Omental fat pad (tissue), 4 donors: ENCODE data around the gene KRTAP4-8. TPM values are rescaled to one million over a fixed set of nuclear protein-coding genes. Genes with fewer than 3 reads are reported as not detected.
"Not testable (repeated sequence)": the region's sequence is repeated elsewhere in the genome, so short reads cannot be mapped to it uniquely, and the experiment has no call there.

Experiments
- ATAC-seq: fragments of 150-250 bp; one replicate; pipeline ENCODE4 v1.9.1; 2016; ENCODE audit warnings: mild to moderate bottlenecking, moderate library complexity; ENCODE audit not compliant: low FRiP score
- DNase-seq: peaks from one replicate; pipeline ENCODE4 v3.0.0-alpha.2; 2019; ENCODE audit warnings: low spot score
- total RNA-seq, 4 donors: library from RNA; depleted of rRNA; stranded (reverse); fragments of >200 nt; gene quantifications; one replicate each; pipeline ENCODE4 v1.1.0, GENCODE V29; 2016
- TF ChIP-seq, protein P1 (sequence below), 3 donors: fragments of 450-650 bp; IDR thresholded peaks; one replicate each; pipeline ENCODE4 v1.5.1; 2016 to 2017; ENCODE audit warnings: antibody characterized with exemption in 3 of 3, mild to moderate bottlenecking in 3 of 3, moderate library complexity in 2 of 3

Gene KRTAP4-8
- total RNA-seq, 4 donors from 2014 or later: not detected

- no peak for DNase-seq
- ATAC-seq: no peak
- TF ChIP-seq, protein P1, sequence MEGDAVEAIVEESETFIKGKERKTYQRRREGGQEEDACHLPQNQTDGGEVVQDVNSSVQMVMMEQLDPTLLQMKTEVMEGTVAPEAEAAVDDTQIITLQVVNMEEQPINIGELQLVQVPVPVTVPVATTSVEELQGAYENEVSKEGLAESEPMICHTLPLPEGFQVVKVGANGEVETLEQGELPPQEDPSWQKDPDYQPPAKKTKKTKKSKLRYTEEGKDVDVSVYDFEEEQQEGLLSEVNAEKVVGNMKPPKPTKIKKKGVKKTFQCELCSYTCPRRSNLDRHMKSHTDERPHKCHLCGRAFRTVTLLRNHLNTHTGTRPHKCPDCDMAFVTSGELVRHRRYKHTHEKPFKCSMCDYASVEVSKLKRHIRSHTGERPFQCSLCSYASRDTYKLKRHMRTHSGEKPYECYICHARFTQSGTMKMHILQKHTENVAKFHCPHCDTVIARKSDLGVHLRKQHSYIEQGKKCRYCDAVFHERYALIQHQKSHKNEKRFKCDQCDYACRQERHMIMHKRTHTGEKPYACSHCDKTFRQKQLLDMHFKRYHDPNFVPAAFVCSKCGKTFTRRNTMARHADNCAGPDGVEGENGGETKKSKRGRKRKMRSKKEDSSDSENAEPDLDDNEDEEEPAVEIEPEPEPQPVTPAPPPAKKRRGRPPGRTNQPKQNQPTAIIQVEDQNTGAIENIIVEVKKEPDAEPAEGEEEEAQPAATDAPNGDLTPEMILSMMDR (IDR thresholded peaks at IDR 0.05): no peak
These were observed 31.9 kb downstream of the KRTAP4-8 start, which contains the start of gene KRTAP2-4 for GRCh38 chr17:41065829-41066624. TSS of gene KRTAP2-4 (minus strand) at chr17:41065879. CDS start at chr17:41065845, 34 bp downstream.

- not testable (repeated sequence) for ATAC-seq, DNase-seq
These were observed 32.8 kb downstream of the KRTAP4-8 start for GRCh38 chr17:41065016-41065689.

DNA sequence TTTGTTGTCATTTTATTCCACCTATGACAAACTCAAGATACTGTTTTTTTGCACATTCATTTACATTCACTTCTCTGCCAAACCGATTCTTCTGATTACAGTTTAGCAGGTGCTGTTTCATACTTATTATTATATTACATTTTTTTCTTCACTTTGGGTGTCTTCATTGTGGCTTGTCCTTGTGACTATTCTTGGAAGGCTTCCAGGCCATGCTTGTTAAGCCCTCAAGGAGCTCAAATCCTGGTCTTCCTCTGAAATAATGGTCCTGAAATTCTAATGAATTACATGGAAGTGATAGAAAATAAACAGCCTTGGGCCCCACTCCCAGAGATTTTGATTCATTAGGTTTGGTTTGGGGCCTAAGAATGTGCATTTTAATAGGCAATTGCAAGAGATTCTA lies 33.6 kb downstream of the KRTAP4-8 start:
- DNase-seq: no peak
- TF ChIP-seq, protein P1 (IDR thresholded peaks at IDR 0.05): no peak
- ATAC-seq: no peak

DNA sequence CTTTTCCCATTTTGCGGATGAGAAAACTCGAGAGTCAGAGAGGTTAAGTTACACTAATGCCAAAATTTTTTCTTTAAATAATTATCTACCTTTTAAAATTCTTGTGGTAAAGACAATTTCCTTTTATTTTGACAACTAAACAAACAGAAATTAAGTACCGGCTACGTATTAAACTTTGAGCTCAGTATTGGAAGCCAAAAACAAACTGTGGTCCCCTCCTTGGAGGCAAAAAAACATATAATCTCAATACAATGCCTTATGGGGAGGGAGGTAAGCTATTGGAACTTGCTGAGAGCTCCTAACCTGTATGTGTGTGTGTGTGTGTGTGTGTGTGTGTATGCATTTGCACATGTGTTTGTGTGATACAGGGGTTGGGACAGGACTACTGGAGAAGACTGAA lies 34.5 kb downstream of the KRTAP4-8 start:
- no peak for ATAC-seq
- TF ChIP-seq, protein P1 (IDR thresholded peaks at IDR 0.05): no peak
- no peak for DNase-seq

DNA sequence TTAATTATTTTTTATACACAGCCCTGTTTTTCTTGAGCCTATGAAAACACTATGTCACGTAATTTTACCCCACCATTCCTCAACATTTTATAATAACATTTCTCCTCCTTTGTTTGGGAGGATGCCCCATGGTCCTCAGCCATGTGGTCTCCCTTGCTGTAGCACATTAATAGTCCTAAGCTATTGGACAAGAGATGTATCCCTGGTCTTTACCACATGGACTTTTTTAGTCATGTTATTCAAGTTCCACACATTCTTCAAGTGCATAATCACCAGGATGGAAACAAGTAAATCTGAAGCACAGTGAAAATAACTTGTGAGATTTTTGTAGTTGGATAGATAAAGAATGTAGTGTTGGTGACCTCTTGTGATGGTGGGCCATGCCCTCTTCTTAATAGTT lies 36.0 kb downstream of the KRTAP4-8 start:
- ATAC-seq: no peak
- TF ChIP-seq, protein P1 (IDR thresholded peaks at IDR 0.05): no peak
- no peak for DNase-seq

DNA sequence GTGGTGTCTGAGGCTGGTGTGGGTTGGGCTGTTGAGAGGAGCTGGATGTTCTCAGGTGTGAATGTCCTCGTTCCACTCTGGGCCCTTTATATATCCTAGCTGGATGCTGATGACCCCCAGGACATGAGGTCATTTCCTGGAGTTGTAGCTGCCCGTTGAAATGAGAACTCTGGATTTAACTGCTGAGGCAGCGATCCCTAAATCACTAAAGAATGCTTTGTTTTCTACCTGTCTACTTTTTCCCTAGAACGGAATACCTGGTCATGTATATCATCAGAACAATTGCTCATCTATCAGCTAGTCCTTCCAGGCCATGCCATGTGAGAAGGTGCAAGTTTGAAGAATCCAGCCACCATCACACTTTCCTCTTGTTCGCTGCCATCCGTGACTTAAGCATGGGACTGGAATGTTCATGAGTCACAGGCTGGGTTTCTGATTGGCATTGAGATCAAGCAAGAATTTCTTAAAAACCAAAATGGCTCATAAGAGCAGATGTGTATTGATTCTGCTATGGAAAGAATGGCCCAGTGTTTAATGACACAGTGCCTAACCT lies 37.8 kb downstream of the KRTAP4-8 start, which contains the start of gene KRTAP2-3:
Gene KRTAP2-3, minus strand, starts transcription at position 63 of the 553 bp plus-strand sequence. CDS start 64 bp downstream, outside the sequence.
- DNase-seq: no peak
- TF ChIP-seq, protein P1 (IDR thresholded peaks at IDR 0.05): no peak
- no peak for ATAC-seq

GRCh38 chr17:41059276-41060051 lies 38.5 kb downstream of the KRTAP4-8 start:
- not testable (repeated sequence) for DNase-seq

More at GRCh38 chr17:41059276-41060051, 38.5 kb downstream of the KRTAP4-8 start:
- ATAC-seq: not testable (repeated sequence)
